ENCODE results near the gene DDX1. TPM values are rescaled to one million over a fixed set of nuclear protein-coding genes. Genes with fewer than 3 reads are reported as not detected.

Gene DDX1
- total and polyA plus RNA-seq, 2 donors (not counting 3 experiments of a cell fraction or from before 2014, with no cell fraction given) = 41.2 to 117 TPM

DNA sequence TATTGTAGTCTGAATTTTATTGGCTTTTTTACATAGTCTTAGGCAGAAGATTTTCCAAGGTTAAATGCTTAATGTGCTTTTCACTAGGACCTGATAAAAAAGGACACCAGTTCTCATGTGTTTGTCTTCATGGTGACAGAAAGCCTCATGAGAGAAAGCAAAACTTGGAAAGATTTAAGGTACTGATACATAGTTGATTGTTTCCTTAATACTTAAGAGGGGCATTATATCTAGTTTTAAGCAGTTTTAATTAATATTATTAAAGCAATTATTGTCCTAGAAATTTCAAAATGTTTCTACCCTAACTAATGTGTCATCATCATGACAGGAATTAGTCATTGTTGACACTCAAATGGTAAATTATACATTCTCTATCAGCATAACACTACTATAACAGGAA lies 35.3 kb downstream of the DDX1 start:
- no peak overlapping the region for H3K27ac ChIP-seq (ENCODE audit: insufficient read depth, low read depth, low read length)
- ChIA-PET POLR2A (no interaction called here), CTCF (no interaction called here)
- no peaks in the 10 kb centered on the region for H3K9me3 ChIP-seq (replicated peaks; ENCODE audit: control insufficient read depth, insufficient read depth, low read length)
- H3K4me3 ChIP-seq (replicated peaks in 1 of 3; ENCODE audit: insufficient read depth in 1 of 3, low read depth in 1 of 3, low read length in 3 of 3) = no peak overlapping the region
- no peak for FAIRE-seq
- H3K9me1 ChIP-seq (replicated peaks; ENCODE audit: control insufficient read depth, extremely low read depth, insufficient read depth, low read length) = no peaks in the 10 kb centered on the region
- H2AFZ ChIP-seq (ENCODE audit: low read depth, low read length) = no peak overlapping the region
- H3K36me3 ChIP-seq (ENCODE audit: control insufficient read depth in 2 of 2, extremely low read depth in 1 of 2, insufficient read depth in 2 of 2, low read length in 2 of 2) = peaks cover 16 to 28% of the 10 kb centered on the region in 2 experiments
- DNase-seq (ENCODE audit: low read depth, low spot score) = no peak
- H3K4me2 ChIP-seq (ENCODE audit: insufficient read depth, low read length) = no peak overlapping the region
- H3K9ac ChIP-seq (replicated peaks; ENCODE audit: extremely low read depth, insufficient read depth, low read length) = no peak overlapping the region
- BruUV-seq (replicated peaks) = no TSS peak
- TF ChIP-seq, protein P1, sequence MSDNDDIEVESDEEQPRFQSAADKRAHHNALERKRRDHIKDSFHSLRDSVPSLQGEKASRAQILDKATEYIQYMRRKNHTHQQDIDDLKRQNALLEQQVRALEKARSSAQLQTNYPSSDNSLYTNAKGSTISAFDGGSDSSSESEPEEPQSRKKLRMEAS (IDR thresholded peaks at IDR 0.05; ENCODE audit: insufficient read depth, insufficient read length) = no peak
- no peak for TF ChIP-seq EZH2 (IDR thresholded peaks at IDR 0.05; ENCODE audit: borderline replicate concordance, low read depth, low read length, severe bottlenecking)
- no peak for TF ChIP-seq JUN (IDR thresholded peaks at IDR 0.05; ENCODE audit: borderline replicate concordance, insufficient read depth, insufficient read length, low read depth)
- no peak for TF ChIP-seq MYC (IDR thresholded peaks at IDR 0.05; ENCODE audit: low read depth, low read length)
- TF ChIP-seq POLR2A (IDR thresholded peaks at IDR 0.05; ENCODE audit: low read depth, low read length) = no peak
- TF ChIP-seq FOS (IDR thresholded peaks at IDR 0.05; ENCODE audit: borderline replicate concordance, insufficient read depth, low read length) = no peak
- no peak for TF ChIP-seq GATA2 (IDR thresholded peaks at IDR 0.05; ENCODE audit: insufficient read depth, insufficient read length, low read depth, low read length)
- H3K27me3 ChIP-seq (ENCODE audit: control insufficient read depth in 2 of 2, insufficient read depth in 2 of 2, low read length in 2 of 2) = no peaks in the 10 kb centered on the region
- no peaks in the 10 kb centered on the region for H3K4me1 ChIP-seq (ENCODE audit: control insufficient read depth, extremely low read depth, insufficient read depth, low read length)
- dilution Hi-C loops (cut with MboI; ENCODE audit: extremely low pct_ligation_motif_present, low sequenced_read_pairs) = no loop called here
- H4K20me1 ChIP-seq (replicated peaks; ENCODE audit: control insufficient read depth, extremely low read depth, insufficient read depth, low read length) = peaks cover 4% of the 10 kb centered on the region
- intact Hi-C loops (cut with micrococcal nuclease) = no loop called here
- no peaks in the 10 kb centered on the region for H3K79me2 ChIP-seq (ENCODE audit: control insufficient read depth, insufficient read depth, low read length)

DNA sequence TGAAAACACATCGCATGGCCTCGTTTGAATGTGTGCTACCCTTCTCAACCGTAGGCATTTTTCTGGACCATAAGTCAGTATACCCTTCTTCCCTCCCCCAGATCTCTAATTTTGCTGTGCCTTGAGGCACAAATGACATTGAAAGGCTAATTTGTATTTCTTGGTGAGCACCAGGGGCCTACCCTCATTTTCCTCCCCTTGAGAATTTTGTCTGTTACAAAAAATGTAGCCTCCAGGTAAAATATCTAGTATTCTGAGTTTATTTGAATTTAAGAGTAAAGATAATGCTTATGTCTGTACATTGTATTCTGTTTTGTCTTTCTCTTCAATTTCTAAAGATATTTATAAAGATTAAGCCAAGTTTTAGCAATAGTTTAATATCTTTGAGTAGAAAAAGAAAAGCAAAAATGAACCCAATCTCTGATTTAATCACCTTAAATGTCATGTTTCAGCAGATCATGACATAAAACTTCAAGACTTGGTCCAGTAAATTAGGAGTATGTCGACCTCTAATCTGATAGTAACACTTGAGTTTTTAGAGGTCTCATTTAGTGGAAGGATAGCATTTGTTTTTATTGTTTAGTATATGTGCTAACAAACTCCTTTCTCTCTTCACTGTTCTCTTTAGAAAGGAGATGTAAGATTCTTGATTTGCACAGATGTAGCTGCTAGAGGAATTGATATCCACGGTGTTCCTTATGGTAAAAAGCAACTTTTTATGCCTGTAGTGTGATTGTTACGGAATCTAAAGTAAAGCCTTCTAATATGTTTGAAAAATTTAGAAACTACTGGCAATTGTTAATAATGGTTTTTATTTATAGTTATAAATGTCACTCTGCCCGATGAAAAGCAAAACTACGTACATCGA lies 36.4 kb downstream of the DDX1 start:
- TF ChIP-seq, protein P2, sequence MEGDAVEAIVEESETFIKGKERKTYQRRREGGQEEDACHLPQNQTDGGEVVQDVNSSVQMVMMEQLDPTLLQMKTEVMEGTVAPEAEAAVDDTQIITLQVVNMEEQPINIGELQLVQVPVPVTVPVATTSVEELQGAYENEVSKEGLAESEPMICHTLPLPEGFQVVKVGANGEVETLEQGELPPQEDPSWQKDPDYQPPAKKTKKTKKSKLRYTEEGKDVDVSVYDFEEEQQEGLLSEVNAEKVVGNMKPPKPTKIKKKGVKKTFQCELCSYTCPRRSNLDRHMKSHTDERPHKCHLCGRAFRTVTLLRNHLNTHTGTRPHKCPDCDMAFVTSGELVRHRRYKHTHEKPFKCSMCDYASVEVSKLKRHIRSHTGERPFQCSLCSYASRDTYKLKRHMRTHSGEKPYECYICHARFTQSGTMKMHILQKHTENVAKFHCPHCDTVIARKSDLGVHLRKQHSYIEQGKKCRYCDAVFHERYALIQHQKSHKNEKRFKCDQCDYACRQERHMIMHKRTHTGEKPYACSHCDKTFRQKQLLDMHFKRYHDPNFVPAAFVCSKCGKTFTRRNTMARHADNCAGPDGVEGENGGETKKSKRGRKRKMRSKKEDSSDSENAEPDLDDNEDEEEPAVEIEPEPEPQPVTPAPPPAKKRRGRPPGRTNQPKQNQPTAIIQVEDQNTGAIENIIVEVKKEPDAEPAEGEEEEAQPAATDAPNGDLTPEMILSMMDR (IDR thresholded peaks at IDR 0.05; ENCODE audit: extremely low read depth in 1 of 2, insufficient read depth in 1 of 2, low read depth in 1 of 2, low read length in 2 of 2) = no peak
- TF ChIP-seq POLR2AphosphoS5 (IDR thresholded peaks at IDR 0.05; ENCODE audit: insufficient read depth, low read depth, low read length) = no peak
- TF ChIP-seq FOS (IDR thresholded peaks at IDR 0.05; ENCODE audit: borderline replicate concordance, insufficient read depth, low read length) = no peak
- TF ChIP-seq, protein P1 (IDR thresholded peaks at IDR 0.05; ENCODE audit: insufficient read depth, insufficient read length) = no peak
- TF ChIP-seq GATA2 (IDR thresholded peaks at IDR 0.05; ENCODE audit: insufficient read depth, insufficient read length, low read depth, low read length) = no peak
- TF ChIP-seq EZH2 (IDR thresholded peaks at IDR 0.05; ENCODE audit: borderline replicate concordance, low read depth, low read length, severe bottlenecking) = no peak
- TF ChIP-seq POLR2A (IDR thresholded peaks at IDR 0.05; ENCODE audit: low read depth, low read length) = no peak
- TF ChIP-seq JUN (IDR thresholded peaks at IDR 0.05; ENCODE audit: borderline replicate concordance, insufficient read depth, insufficient read length, low read depth) = no peak
- TF ChIP-seq MYC (IDR thresholded peaks at IDR 0.05; ENCODE audit: low read depth, low read length) = no peak
- DNase-seq (ENCODE audit: low read depth, low spot score) = no peak
- no peaks in the 10 kb centered on the region for H3K4me1 ChIP-seq (ENCODE audit: control insufficient read depth, extremely low read depth, insufficient read depth, low read length)
- dilution Hi-C loops (cut with MboI; ENCODE audit: extremely low pct_ligation_motif_present, low sequenced_read_pairs) (no loop called here), intact Hi-C loops (cut with micrococcal nuclease) (no loop called here)
- peaks cover 20 to 32% of the 10 kb centered on the region in 2 experiments for H3K36me3 ChIP-seq (ENCODE audit: control insufficient read depth in 2 of 2, extremely low read depth in 1 of 2, insufficient read depth in 2 of 2, low read length in 2 of 2)
- ChIA-PET CTCF (no interaction called here), POLR2A (no interaction called here)
- no peaks in the 10 kb centered on the region for H3K9me1 ChIP-seq (replicated peaks; ENCODE audit: control insufficient read depth, extremely low read depth, insufficient read depth, low read length)
- H3K9ac ChIP-seq (replicated peaks; ENCODE audit: extremely low read depth, insufficient read depth, low read length) = no peak overlapping the region
- no TSS peak for BruUV-seq (replicated peaks)
- H4K20me1 ChIP-seq (replicated peaks; ENCODE audit: control insufficient read depth, extremely low read depth, insufficient read depth, low read length) = peaks cover 4% of the 10 kb centered on the region
- H3K4me2 ChIP-seq (ENCODE audit: insufficient read depth, low read length) = no peak overlapping the region
- no peak overlapping the region for H3K27ac ChIP-seq (ENCODE audit: insufficient read depth, low read depth, low read length)
- no peak for FAIRE-seq
- no peak overlapping the region for H2AFZ ChIP-seq (ENCODE audit: low read depth, low read length)
- H3K9me3 ChIP-seq (replicated peaks; ENCODE audit: control insufficient read depth, insufficient read depth, low read length) = no peaks in the 10 kb centered on the region
- H3K4me3 ChIP-seq (replicated peaks in 1 of 3; ENCODE audit: insufficient read depth in 1 of 3, low read depth in 1 of 3, low read length in 3 of 3) = no peak overlapping the region
- no peaks in the 10 kb centered on the region for H3K79me2 ChIP-seq (ENCODE audit: control insufficient read depth, insufficient read depth, low read length)
- H3K27me3 ChIP-seq (ENCODE audit: control insufficient read depth in 2 of 2, insufficient read depth in 2 of 2, low read length in 2 of 2) = no peaks in the 10 kb centered on the region

Data from endothelial cell of umbilical vein (primary cell).